Measurements from ENCODE around the gene ARMH3.
A peak's percentile ranks its signal among the peaks of the same experiment; 100 is the strongest.
"Not testable (repeated sequence)": the region's sequence is repeated elsewhere in the genome, so short reads cannot be mapped to it uniquely, and the experiment has no call there.

The ARMH3 gene

GRCh38 chr10:102046095-102046494 lies 9.9 kb downstream of the ARMH3 start:
- DNase-seq, result no peak

- no peak for DNase-seq
Observed at GRCh38 chr10:102045292-102045691, 10.7 kb downstream of the ARMH3 start.

GRCh38 chr10:102040305-102041050 lies 15.5 kb downstream of the ARMH3 start:
- DNase-seq, result no peak

- no peak for DNase-seq
Observed at GRCh38 chr10:102038410-102038809, 17.6 kb downstream of the ARMH3 start.

GRCh38 chr10:102035807-102036206 lies 20.2 kb downstream of the ARMH3 start:
- DNase-seq, result not testable (repeated sequence)

DNA sequence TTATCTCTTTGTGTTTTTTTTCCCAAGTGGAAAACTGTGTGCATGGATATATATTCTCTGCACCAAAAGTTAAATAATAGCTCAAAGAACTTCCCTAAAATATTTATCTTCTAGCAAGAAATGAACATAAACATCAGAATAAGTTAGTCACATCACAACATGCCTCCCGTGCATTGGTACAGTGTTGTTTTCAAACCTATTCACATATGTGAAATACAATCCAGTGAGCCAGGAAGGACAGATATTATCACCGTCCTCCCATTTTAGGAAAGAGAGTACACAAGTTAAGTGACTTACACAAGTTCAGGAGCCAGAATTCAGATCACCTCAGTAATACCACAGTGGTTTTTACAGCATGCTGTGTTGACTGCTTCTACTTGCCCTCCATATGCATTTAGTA lies 22.2 kb downstream of the ARMH3 start:
- no peak for DNase-seq

- DNase-seq, result no peak
Observed at GRCh38 chr10:102027261-102027660, 28.7 kb downstream of the ARMH3 start.

DNA sequence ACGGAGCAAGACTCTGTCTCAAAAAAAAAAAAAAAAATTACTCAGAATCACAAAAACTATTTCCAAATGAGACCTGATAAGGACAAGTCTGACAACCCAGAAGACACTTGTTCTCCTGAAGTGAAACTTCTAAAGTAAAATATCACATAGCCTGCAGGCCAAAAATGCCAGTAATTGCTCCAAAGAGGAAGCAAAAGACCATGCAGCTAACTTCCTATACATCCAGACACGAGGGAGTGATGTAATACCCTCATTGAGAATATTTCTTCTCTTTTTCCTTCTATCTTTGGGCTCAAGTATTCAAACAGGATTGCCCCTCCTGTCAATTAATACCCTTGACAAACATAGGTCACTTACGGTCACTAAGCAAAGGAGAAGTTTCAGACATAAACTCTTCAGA lies 31.2 kb downstream of the ARMH3 start:
- DNase-seq, result no peak

GRCh38 chr10:102020938-102021337 lies 35.0 kb downstream of the ARMH3 start:
- DNase-seq, result no peak

DNA sequence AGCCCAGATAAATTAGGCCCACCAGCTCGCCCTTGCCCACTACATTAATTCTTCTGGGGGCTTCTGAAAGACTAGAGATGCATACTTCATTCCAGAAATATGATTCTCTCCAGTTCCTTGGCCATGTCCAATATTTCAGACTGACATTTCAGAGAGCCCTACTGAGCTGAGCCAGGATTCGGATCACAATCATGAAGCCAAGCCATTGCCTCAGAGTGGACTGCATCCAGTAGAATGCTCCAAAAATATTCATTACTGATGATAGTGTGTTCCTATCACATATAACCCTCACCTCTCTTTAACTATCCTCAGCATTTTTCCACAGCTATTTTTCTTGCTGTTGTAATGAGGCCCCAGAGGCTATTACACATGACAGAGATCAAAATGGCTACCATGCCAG lies 38.7 kb downstream of the ARMH3 start:
- no peak for DNase-seq

DNA sequence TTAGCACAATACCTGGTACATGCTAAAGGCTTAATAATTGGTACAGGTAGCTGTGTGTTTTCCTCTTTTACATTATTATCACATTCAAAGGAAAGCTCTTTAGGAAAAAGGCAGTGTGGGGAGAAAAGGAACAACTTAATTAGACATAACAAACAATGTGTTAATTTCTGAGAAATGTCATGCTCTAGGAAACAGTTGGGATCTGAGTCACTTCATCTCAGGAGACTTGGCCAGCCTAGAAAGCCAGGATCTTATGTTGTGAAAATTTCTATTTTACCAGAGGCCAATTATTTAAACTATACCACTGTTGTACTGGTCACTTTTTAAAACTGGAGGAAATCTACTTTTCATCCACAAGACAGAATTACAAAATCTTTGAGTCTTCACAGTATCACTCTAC lies 39.6 kb downstream of the ARMH3 start:
- no peak for DNase-seq

GRCh38 chr10:102010961-102011360 lies 45.0 kb downstream of the ARMH3 start:
- no peak for DNase-seq

- peak in 24 of 51 donors; percentile 2 to 67 (median 28) for DNase-seq
Observed at GRCh38 chr10:102009801-102010425, 46.1 kb downstream of the ARMH3 start.

DNA sequence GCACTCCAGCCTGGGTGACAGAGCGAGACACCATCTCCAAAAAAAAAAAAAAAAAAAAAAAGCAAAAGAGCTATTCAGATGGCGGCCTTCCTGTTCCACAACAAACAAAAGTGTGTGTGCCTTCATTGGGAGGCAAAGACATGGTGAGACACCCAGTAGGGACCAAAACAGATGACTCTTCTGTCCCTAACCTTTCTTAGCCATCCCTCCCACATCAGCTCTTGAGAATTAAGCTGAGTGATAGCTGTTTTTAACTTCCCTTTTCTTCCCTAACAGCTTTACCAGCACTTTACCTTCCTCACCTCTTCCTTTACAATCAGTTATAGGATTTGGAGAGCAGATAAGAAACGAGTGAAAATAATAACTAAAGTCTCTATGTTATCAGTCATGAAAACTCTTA lies 48.2 kb downstream of the ARMH3 start:
- DNase-seq, result no peak

GRCh38 chr10:102007031-102007430 lies 48.9 kb downstream of the ARMH3 start:
- DNase-seq, result not testable (repeated sequence)

DNA sequence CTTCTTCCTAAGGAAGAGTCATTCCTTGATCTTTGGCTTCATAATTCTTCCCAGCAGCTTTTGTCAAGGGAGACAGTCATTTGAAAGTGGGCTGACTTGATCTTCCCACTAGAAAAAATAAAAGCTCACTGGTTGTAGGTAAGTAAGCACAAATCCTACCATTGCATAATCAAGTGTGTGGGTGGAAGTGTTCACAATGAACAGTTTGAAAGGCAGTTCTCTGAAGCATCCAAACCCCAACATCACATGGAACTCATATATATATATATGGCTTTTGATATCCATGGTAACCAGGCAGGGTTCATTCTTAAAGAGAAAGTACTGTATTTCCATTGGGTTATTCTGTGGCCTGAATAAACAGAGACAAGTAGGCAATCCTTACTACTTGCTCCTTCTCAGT lies 51.6 kb downstream of the ARMH3 start:
- DNase-seq, result peak in 1 of 51 donors; percentile 66

DNA sequence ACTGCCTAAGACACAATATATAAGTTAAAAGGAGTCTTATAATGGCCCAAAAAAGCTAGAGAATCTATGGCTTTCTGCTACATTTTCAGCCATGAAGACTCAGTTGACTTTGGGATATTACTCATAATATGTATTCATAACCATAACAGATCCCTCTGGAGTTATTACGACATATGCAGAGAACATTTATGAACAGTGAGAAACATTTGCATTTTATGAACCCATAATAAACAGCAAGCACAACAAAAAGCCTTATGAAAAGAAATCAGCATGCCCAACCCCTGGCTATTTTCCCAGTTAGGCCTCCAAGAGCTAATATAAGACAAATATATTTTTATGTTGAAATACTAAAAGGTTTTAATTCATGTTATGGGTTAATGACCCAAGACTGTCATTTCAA lies 52.4 kb downstream of the ARMH3 start:
- DNase-seq, result no peak

DNA sequence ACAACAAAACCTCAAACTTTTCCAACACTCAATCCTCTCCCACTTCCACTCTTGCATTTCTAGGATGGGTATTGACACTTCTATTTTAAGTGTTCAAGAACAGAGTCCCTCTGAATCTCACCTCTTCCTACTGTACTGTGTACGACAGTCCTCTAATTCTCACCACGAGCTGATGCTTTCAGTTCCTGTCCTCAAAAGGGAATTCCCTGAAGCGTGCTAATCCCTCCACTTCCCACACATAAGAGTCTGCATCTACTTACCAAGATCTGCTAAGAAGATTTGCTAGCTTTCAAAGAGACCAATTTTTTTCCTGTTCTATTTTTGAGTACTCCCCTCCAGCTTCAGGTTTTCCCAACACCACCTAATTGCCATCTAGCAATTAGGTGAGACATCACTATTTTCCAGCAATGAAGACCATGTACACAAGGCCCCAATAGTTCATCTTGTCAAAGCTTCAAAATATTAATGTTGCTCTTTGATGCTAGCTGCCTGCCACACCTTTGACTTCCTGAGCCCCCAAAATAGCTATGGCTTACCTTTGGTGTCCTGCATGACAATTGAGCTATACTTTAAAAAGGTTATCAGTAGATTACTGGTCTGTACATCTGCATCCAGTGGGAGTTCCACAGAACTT lies 54.4 kb downstream of the ARMH3 start:
- peak in 1 of 51 donors; percentile 21 for DNase-seq

GRCh38 chr10:101997803-101998202 lies 58.2 kb downstream of the ARMH3 start:
- DNase-seq, result no peak

GRCh38 chr10:101995451-101996063 lies 60.4 kb downstream of the ARMH3 start:
- DNase-seq, result no peak

- no peak for DNase-seq
Observed at GRCh38 chr10:101993651-101994200, 62.2 kb downstream of the ARMH3 start.

DNA sequence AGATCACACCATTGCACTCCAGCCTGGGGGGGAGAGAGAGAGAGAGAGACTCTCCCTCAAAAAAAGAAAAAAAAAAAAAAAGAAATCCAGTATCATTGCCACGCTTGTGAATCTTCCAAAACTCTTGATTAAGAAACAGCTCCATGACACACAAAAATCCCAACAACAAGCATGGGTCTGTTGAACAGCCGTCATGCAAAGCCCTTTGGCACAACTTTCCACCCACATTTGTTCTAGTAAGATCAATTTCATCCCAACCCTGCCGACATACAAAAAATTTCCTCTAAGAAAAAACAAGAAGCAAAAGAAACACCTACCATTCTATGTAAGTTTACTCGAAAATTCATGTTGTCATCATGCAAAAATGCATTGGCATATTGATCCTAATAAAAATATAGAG lies 62.8 kb downstream of the ARMH3 start:
- DNase-seq, result no peak

All from hypothalamus (tissue), 51 donors.